ENCODE results near the gene SLC4A1AP. TPM values are rescaled to one million over a fixed set of nuclear protein-coding genes. Genes with fewer than 3 reads are reported as not detected.

SLC4A1AP gene
- total and polyA plus RNA-seq, 2 of the 13 experiments (the other 11 are each of a cell fraction or from before 2014, with no cell fraction given): 15.3 to 44.6 TPM

DNA sequence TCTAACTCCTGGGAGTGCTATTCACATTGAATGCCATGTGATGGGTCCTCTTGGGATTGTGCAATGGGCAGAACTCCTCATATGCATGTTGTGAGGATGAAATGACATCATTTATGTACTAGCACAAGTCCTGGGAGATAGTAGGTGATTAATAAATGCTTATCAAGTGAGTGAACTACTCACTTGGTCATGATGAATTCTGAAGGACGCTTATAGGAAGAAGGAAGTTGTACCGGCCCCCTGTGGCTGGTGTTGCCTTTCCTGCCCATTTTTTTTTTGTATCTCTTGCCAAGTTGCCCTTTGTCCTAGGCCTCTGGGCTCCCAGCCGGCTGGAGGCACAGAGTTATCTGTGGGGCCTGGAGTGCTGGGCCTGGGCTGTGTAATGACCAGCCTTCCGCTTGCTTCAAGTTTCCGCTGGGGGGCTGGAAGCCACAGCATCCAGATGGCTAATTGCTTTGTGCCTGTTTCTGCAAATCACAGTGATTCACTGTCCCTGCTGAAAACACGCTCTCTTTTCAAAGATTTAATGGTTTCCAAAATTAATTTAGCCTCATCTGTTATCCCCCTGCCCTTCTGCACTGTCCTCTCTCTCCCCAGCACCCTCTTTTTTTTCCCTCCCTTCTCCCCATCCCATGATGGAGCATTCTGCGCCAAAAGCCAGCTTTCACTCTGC, 74.1 kb downstream of the SLC4A1AP start (continued):
- TF ChIP-seq, protein P1, sequence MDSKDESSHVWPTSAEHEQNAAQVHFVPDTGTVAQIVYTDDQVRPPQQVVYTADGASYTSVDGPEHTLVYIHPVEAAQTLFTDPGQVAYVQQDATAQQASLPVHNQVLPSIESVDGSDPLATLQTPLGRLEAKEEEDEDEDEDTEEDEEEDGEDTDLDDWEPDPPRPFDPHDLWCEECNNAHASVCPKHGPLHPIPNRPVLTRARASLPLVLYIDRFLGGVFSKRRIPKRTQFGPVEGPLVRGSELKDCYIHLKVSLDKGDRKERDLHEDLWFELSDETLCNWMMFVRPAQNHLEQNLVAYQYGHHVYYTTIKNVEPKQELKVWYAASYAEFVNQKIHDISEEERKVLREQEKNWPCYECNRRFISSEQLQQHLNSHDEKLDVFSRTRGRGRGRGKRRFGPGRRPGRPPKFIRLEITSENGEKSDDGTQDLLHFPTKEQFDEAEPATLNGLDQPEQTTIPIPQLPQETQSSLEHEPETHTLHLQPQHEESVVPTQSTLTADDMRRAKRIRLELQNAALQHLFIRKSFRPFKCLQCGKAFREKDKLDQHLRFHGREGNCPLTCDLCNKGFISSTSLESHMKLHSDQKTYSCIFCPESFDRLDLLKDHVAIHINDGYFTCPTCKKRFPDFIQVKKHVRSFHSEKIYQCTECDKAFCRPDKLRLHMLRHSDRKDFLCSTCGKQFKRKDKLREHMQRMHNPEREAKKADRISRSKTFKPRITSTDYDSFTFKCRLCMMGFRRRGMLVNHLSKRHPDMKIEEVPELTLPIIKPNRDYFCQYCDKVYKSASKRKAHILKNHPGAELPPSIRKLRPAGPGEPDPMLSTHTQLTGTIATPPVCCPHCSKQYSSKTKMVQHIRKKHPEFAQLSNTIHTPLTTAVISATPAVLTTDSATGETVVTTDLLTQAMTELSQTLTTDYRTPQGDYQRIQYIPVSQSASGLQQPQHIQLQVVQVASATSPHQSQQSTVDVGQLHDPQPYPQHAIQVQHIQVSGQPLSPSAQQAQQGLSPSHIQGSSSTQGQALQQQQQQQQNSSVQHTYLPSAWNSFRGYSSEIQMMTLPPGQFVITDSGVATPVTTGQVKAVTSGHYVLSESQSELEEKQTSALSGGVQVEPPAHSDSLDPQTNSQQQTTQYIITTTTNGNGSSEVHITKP (CRISPR knock-in tag; IDR thresholded peaks at IDR 0.05; ENCODE audit: low read depth): no peak
- TF ChIP-seq, protein P2, sequence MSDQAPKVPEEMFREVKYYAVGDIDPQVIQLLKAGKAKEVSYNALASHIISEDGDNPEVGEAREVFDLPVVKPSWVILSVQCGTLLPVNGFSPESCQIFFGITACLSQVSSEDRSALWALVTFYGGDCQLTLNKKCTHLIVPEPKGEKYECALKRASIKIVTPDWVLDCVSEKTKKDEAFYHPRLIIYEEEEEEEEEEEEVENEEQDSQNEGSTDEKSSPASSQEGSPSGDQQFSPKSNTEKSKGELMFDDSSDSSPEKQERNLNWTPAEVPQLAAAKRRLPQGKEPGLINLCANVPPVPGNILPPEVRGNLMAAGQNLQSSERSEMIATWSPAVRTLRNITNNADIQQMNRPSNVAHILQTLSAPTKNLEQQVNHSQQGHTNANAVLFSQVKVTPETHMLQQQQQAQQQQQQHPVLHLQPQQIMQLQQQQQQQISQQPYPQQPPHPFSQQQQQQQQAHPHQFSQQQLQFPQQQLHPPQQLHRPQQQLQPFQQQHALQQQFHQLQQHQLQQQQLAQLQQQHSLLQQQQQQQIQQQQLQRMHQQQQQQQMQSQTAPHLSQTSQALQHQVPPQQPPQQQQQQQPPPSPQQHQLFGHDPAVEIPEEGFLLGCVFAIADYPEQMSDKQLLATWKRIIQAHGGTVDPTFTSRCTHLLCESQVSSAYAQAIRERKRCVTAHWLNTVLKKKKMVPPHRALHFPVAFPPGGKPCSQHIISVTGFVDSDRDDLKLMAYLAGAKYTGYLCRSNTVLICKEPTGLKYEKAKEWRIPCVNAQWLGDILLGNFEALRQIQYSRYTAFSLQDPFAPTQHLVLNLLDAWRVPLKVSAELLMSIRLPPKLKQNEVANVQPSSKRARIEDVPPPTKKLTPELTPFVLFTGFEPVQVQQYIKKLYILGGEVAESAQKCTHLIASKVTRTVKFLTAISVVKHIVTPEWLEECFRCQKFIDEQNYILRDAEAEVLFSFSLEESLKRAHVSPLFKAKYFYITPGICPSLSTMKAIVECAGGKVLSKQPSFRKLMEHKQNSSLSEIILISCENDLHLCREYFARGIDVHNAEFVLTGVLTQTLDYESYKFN (CRISPR knock-in tag; conservative IDR thresholded peaks at IDR 0.05): no peak; the same call in 1 of the 2 replicates
- TF ChIP-seq, protein P3, sequence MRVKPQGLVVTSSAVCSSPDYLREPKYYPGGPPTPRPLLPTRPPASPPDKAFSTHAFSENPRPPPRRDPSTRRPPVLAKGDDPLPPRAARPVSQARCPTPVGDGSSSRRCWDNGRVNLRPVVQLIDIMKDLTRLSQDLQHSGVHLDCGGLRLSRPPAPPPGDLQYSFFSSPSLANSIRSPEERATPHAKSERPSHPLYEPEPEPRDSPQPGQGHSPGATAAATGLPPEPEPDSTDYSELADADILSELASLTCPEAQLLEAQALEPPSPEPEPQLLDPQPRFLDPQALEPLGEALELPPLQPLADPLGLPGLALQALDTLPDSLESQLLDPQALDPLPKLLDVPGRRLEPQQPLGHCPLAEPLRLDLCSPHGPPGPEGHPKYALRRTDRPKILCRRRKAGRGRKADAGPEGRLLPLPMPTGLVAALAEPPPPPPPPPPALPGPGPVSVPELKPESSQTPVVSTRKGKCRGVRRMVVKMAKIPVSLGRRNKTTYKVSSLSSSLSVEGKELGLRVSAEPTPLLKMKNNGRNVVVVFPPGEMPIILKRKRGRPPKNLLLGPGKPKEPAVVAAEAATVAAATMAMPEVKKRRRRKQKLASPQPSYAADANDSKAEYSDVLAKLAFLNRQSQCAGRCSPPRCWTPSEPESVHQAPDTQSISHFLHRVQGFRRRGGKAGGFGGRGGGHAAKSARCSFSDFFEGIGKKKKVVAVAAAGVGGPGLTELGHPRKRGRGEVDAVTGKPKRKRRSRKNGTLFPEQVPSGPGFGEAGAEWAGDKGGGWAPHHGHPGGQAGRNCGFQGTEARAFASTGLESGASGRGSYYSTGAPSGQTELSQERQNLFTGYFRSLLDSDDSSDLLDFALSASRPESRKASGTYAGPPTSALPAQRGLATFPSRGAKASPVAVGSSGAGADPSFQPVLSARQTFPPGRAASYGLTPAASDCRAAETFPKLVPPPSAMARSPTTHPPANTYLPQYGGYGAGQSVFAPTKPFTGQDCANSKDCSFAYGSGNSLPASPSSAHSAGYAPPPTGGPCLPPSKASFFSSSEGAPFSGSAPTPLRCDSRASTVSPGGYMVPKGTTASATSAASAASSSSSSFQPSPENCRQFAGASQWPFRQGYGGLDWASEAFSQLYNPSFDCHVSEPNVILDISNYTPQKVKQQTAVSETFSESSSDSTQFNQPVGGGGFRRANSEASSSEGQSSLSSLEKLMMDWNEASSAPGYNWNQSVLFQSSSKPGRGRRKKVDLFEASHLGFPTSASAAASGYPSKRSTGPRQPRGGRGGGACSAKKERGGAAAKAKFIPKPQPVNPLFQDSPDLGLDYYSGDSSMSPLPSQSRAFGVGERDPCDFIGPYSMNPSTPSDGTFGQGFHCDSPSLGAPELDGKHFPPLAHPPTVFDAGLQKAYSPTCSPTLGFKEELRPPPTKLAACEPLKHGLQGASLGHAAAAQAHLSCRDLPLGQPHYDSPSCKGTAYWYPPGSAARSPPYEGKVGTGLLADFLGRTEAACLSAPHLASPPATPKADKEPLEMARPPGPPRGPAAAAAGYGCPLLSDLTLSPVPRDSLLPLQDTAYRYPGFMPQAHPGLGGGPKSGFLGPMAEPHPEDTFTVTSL (CRISPR knock-in tag; IDR thresholded peaks at IDR 0.05; ENCODE audit: borderline replicate concordance): no peak
- TF ChIP-seq ZNF383 (CRISPR knock-in tag; IDR thresholded peaks at IDR 0.05; ENCODE audit: borderline replicate concordance) (no peak), ZNF776 (CRISPR knock-in tag; IDR thresholded peaks at IDR 0.05) (no peak), GZF1 (CRISPR knock-in tag; IDR thresholded peaks at IDR 0.05) (no peak), NFE2L2 (IDR thresholded peaks at IDR 0.05; ENCODE audit: low read length) (no peak), HNF4G (IDR thresholded peaks at IDR 0.05; ENCODE audit: borderline replicate concordance, low read depth, low read length) (no peak; the same call in none of the 2 replicates), HNF4G (CRISPR knock-in tag; IDR thresholded peaks at IDR 0.05; ENCODE audit: borderline replicate concordance, low read depth) (no peak; the same call in none of the 2 replicates), SP140L (CRISPR knock-in tag; IDR thresholded peaks at IDR 0.05; ENCODE audit: borderline replicate concordance) (0 out of 2 replicates have a peak, but pooled peaks have one; percentile 36), REXO4 (CRISPR knock-in tag; IDR thresholded peaks at IDR 0.05; ENCODE audit: borderline replicate concordance) (no peak), KMT2B (CRISPR knock-in tag; IDR thresholded peaks at IDR 0.05) (no peak), AGO2 (optimal IDR thresholded peaks at IDR 0.05; ENCODE audit: low read depth, low read length) (no peak), ZNF564 (CRISPR knock-in tag; IDR thresholded peaks at IDR 0.05) (no peak)
- TF ChIP-seq, protein P4, sequence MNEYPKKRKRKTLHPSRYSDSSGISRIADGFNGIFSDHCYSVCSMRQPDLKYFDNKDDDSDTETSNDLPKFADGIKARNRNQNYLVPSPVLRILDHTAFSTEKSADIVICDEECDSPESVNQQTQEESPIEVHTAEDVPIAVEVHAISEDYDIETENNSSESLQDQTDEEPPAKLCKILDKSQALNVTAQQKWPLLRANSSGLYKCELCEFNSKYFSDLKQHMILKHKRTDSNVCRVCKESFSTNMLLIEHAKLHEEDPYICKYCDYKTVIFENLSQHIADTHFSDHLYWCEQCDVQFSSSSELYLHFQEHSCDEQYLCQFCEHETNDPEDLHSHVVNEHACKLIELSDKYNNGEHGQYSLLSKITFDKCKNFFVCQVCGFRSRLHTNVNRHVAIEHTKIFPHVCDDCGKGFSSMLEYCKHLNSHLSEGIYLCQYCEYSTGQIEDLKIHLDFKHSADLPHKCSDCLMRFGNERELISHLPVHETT (CRISPR knock-in tag; conservative IDR thresholded peaks at IDR 0.05): no peak

All from HepG2 (cell line).